Measurements from ENCODE around the gene HOXA1. TPM values are rescaled to one million over a fixed set of nuclear protein-coding genes. Genes with fewer than 3 reads are reported as not detected.

HOXA1 gene
- total and polyA plus RNA-seq, 2 of the 8 experiments (the other 6 are each of a cell fraction or from before 2014, with no cell fraction given) = not detected

DNA sequence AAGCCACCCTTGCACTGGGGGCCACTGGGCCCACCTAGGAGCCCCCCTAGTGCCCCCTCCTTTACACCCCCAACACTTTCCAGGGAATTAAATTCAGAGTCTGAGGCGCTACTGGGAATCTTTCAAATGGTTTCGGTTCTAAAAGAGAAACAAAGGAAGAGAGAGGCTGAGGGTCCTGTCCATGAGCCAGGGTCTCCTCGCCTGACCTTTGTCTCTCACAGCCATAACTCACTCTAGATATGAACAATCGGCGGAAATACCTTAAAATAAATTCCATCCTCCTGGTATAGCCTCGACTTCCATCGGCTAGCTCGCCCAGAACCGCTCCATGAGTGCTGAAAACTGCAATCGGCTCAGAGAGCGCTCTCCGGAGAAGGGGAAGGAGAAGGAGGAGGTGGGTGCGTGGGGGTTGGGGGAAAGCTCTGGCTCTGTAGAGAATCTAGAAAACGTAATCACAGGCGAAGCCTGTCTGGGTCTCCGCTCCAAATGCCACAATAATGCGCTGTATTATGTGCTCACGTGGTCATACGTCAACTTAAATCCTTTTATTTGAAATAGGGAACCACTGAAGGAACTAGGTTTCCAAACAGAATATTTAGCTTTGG, 22.2 kb upstream of the HOXA1 start:
- no peak overlapping the region for H4K8ac ChIP-seq (ENCODE audit: extremely low read depth, insufficient read depth, low read length)
- H3K79me1 ChIP-seq (ENCODE audit: low read depth, low read length) = no peaks in the 10 kb centered on the region
- 0 out of 2 replicates have a peak overlapping the region, but pooled peaks have one; percentile 16 for H2AK5ac ChIP-seq (ENCODE audit: low read depth, low read length)
- H3K4me1 ChIP-seq (replicated peaks in 1 of 4; ENCODE audit: control insufficient read depth in 3 of 4, insufficient read depth in 4 of 4, low read length in 3 of 4) = peaks cover 0 to 6% (median 1%) of the 10 kb centered on the region in 4 experiments; a peak in 4 of 7 replicates
- ChIA-PET CTCF (ENCODE audit: partially characterized antibody) (interaction anchor here (0.8 to 4.8 kb wide), 6 partner anchors 9 to 340 kb away, joined by 3 to 33 read pairs (median 3); partner anchors contain the start of gene HOXA5), POLR2A (ENCODE audit: partially characterized antibody) (interaction anchor here (1.3 kb wide), 1 partner anchor 12 kb away, joined by 5 read pairs; no protein-coding TSS in a partner anchor)
- 0 out of 2 replicates have a peak overlapping the region, but pooled peaks have one; percentile 27 for H2BK12ac ChIP-seq (ENCODE audit: low read depth, low read length)
- WGBS, 2 experiments (ENCODE audit: extremely low coverage in 1 of 2, insufficient coverage in 1 of 2, insufficient read length in 1 of 2, insufficient replicate concordance in 2 of 2, low coverage in 1 of 2, low lambda C conversion rate in 2 of 2, missing lambda C conversion rate in 1 of 2) = 15% methylated on average over 18 of the region's 19 CpGs; no CpG with 5 or more reads in 1 of the 2 experiments
- no peak overlapping the region for H2BK5ac ChIP-seq (ENCODE audit: low read depth, low read length)
- H2BK120ac ChIP-seq (replicated peaks; ENCODE audit: low read depth, low read length) = no peak overlapping the region
- H2AFZ ChIP-seq (ENCODE audit: low read length) = no peak overlapping the region
- no peak overlapping the region for H3K56ac ChIP-seq (replicated peaks; ENCODE audit: insufficient read length, low read depth, low read length)
- no peak overlapping the region for H2BK20ac ChIP-seq (ENCODE audit: low read length)
- no peaks in the 10 kb centered on the region; the same call in 1 of the 2 replicates for H3K23me2 ChIP-seq (ENCODE audit: low read depth, low read length)
- H3K18ac ChIP-seq (ENCODE audit: extremely low read depth, low read length) = no peak overlapping the region
- H3K4ac ChIP-seq (replicated peaks; ENCODE audit: insufficient read length, low read depth, low read length) = no peak overlapping the region
- FAIRE-seq (no peak), DNase-seq (ENCODE audit: low read depth in 1 of 2, low spot score in 2 of 2) (peak in 1 of 2 experiments; percentile 47)
- peaks cover 97 to 99% (median 98%) of the 10 kb centered on the region in 4 experiments for H3K27me3 ChIP-seq (replicated peaks in 1 of 4; ENCODE audit: control insufficient read depth in 3 of 4, extremely low read depth in 1 of 4, insufficient read depth in 3 of 4, low read length in 3 of 4)
- no peak overlapping the region for H3K23ac ChIP-seq (ENCODE audit: insufficient read length)
- TF ChIP-seq SUZ12 (IDR thresholded peaks at IDR 0.05; ENCODE audit: low read length) (peak; percentile 73), JUN (IDR thresholded peaks at IDR 0.05; ENCODE audit: low read depth, low read length) (no peak), GTF2F1 (IDR thresholded peaks at IDR 0.05; ENCODE audit: borderline replicate concordance, low read depth, low read length) (no peak), CHD1 (IDR thresholded peaks at IDR 0.05; ENCODE audit: low read depth, low read length) (no peak), EZH2 (IDR thresholded peaks at IDR 0.05; ENCODE audit: low read depth, low read length, severe bottlenecking) (peak; percentile 66), TAF1 (IDR thresholded peaks at IDR 0.05; ENCODE audit: low read depth, low read length) (no peak), CTBP2 (IDR thresholded peaks at IDR 0.05; ENCODE audit: borderline replicate concordance, insufficient read depth, insufficient read length, low read length) (peak; percentile 71), MAFK (IDR thresholded peaks at IDR 0.05; ENCODE audit: low read depth, low read length) (no peak), RNF2 (IDR thresholded peaks at IDR 0.05; ENCODE audit: borderline replicate concordance, low read depth, low read length, missing control alignments, poor library complexity, severe bottlenecking) (peak; percentile 85), SP2 (IDR thresholded peaks at IDR 0.05; ENCODE audit: low read length) (no peak)
- H4K5ac ChIP-seq (ENCODE audit: insufficient read length, low read depth, low read length) = no peak overlapping the region
- H3K4me2 ChIP-seq (ENCODE audit: insufficient read depth in 1 of 2, low read depth in 2 of 2, low read length in 2 of 2) = peak overlapping the region in 1 of 2 experiments; percentile 20; a peak in 1 of 4 replicates
- H3K9me3 ChIP-seq (ENCODE audit: insufficient read depth in 2 of 2, low read depth in 1 of 2, low read length in 1 of 2) = no peaks in the 10 kb centered on the region
- no peaks in the 10 kb centered on the region for H3K79me2 ChIP-seq (ENCODE audit: control insufficient read depth in 1 of 2, insufficient read depth in 2 of 2, low read length in 2 of 2)
- no peak overlapping the region for H3K27ac ChIP-seq (ENCODE audit: low read depth, low read length)
- no peak overlapping the region for H3K4me3 ChIP-seq (ENCODE audit: extremely low read depth in 1 of 4, insufficient read depth in 2 of 4, low read depth in 3 of 4, low read length in 4 of 4)
- H3K36me3 ChIP-seq (ENCODE audit: control insufficient read depth in 2 of 4, insufficient read depth in 4 of 4, low read length in 3 of 4) = no peaks in the 10 kb centered on the region; a peak in 1 of 8 replicates
- H3K14ac ChIP-seq (ENCODE audit: insufficient read length) = no peak overlapping the region
- no peak overlapping the region for H2BK15ac ChIP-seq (ENCODE audit: low read length)
- H4K20me1 ChIP-seq (replicated peaks in 1 of 2; ENCODE audit: control insufficient read depth in 1 of 2, insufficient read depth in 2 of 2, low read length in 2 of 2) = peaks cover 25 to 34% of the 10 kb centered on the region in 2 experiments
- no peak overlapping the region for H3K9ac ChIP-seq (replicated peaks in 1 of 4; ENCODE audit: extremely low read depth in 1 of 4, low read depth in 3 of 4, low read length in 3 of 4)
- H4K91ac ChIP-seq (replicated peaks; ENCODE audit: insufficient read length, low read length) = no peak overlapping the region
